PC-9 (cell line): ENCODE results near the gene KDM4E. TPM values are rescaled to one million over a fixed set of nuclear protein-coding genes. Genes with fewer than 3 reads are reported as not detected.

Experiments used
- BruUV-seq: library from RNA; stranded (reverse); fragments of 400-500 nt; replicated peaks from 2 replicates; lab custom pipeline; 2021; lab: Mats Ljungman, UMichigan
- CTCF ChIA-PET: fragments of 300-600 bp; sonication (Branson Sonifier 250); formaldehyde crosslinking; loops from one replicate; lab custom pipeline; 2022; ENCODE audit warnings: antibody characterized with exemption; lab: Charles Lee
- POLR2A ChIA-PET: fragments of 300-600 bp; sonication (Branson Sonifier 250); formaldehyde crosslinking; loops from one replicate; lab custom pipeline; 2022; ENCODE audit warnings: antibody characterized with exemption; ENCODE audit not compliant: unreplicated experiment; lab: Charles Lee
- DNase-seq, 2 experiments: peaks; one replicate each; pipeline versions ENCODE4 v3.0.0 to v3.0.0-alpha.2; 2015 to 2022; ENCODE audit warnings: mixed read lengths in 1 of 2
- H2AFZ ChIP-seq: fragments of 200-600 bp; sonication (generic); 2 replicates; pipeline ENCODE4 v1.8.1; 2017; ENCODE audit warnings: antibody characterized with exemption
- H3F3A ChIP-seq: fragments of 200-600 bp; sonication (generic); 2 replicates; pipeline ENCODE4 v1.8.1; 2017; ENCODE audit warnings: antibody characterized with exemption, mild to moderate bottlenecking, low read depth; ENCODE audit not compliant: insufficient read depth
- H3K27ac ChIP-seq: fragments of 200-600 bp; sonication (generic); 2 replicates; pipeline ENCODE4 v1.6.1; 2016; ENCODE audit warnings: mixed run types
- H3K27me3 ChIP-seq: fragments of 200-600 bp; sonication (generic); 2 replicates; pipeline ENCODE4 v1.6.1; 2016; ENCODE audit warnings: low read depth, mixed run types; ENCODE audit not compliant: insufficient read depth
- H3K36me3 ChIP-seq: fragments of 200-600 bp; sonication (generic); 2 replicates; pipeline ENCODE4 v1.6.1; 2016; ENCODE audit warnings: low read depth, mixed run types
- H3K4me1 ChIP-seq: fragments of 200-600 bp; sonication (generic); replicated peaks from 2 replicates; pipeline ENCODE4 v1.6.1; 2016; ENCODE audit warnings: mixed run types; ENCODE audit not compliant: insufficient read depth
- H3K4me2 ChIP-seq: fragments of 200-600 bp; sonication (generic); 2 replicates; pipeline ENCODE4 v1.6.1; 2017; ENCODE audit warnings: mixed run types
- H3K4me3 ChIP-seq: fragments of 200-600 bp; sonication (generic); 2 replicates; pipeline ENCODE4 v1.6.1; 2016; ENCODE audit warnings: mixed run types
- H3K79me2 ChIP-seq: fragments of 200-600 bp; sonication (generic); 2 replicates; pipeline ENCODE4 v1.6.1; 2017; ENCODE audit warnings: low read depth, mixed run types
- H3K9me2 ChIP-seq: fragments of 200-600 bp; sonication (generic); 2 replicates; pipeline ENCODE4 v1.8.1; 2017; ENCODE audit warnings: mild to moderate bottlenecking; ENCODE audit not compliant: insufficient read depth
- H3K9me3 ChIP-seq: fragments of 200-600 bp; sonication (generic); 2 replicates; pipeline ENCODE4 v1.8.1; 2016; ENCODE audit warnings: low read depth; ENCODE audit not compliant: insufficient read depth
- H4K20me1 ChIP-seq: fragments of 200-600 bp; sonication (generic); 2 replicates; pipeline ENCODE4 v1.8.1; 2017; ENCODE audit not compliant: insufficient read depth
- EZH2 ChIP-seq: fragments of 200-600 bp; sonication (generic); IDR thresholded peaks from 2 replicates; pipeline ENCODE4 v1.8.0; 2017; ENCODE audit warnings: antibody characterized with exemption, low read depth
- intact Hi-C: fragments of 100-400 bp; cut with micrococcal nuclease; formaldehyde crosslinking; loops from one replicate; pipeline ENCODE4 v1.10.0; 2022; ENCODE audit not compliant: unreplicated experiment
- total RNA-seq: library from RNA; stranded (reverse); gene quantifications from 2 replicates; pipeline ENCODE4 v1.2.3, GENCODE V29; 2021
- TF ChIP-seq, protein P1 (sequence below): fragments of 200-600 bp; sonication (generic); conservative IDR thresholded peaks from 2 replicates; pipeline ENCODE4 v1.6.1; 2017; ENCODE audit warnings: mixed run types, antibody characterized with exemption, mild to moderate bottlenecking, moderate library complexity

The KDM4E gene
- total RNA-seq, 1 experiment from 2014 or later: not detected

DNA sequence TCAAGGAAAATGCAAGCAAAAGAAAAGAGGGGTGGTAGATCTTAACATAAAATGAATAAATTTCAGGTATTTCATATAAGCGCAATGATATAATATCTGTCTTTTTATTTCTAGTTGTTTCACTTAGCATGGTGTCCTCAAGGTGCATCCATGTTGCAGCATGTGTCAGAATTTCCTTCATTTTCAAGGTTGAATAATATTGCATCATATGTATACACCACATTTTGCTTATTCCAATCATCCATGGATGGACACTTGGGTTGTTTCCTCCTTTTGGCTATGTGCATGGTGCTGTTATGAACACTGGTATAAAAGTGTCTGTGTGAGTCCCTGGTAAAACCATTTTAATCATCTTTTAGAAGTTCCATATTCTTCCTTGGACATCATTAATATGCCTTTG, 17.2 kb downstream of the KDM4E start:
- Histone ChIP-seq H3K4me3 (no peak overlapping the region), H3K79me2 (no peaks in the 10 kb centered on the region), H3K9me2 (no peaks in the 10 kb centered on the region), H3K27me3 (peaks cover 8% of the 10 kb centered on the region; the same call in 1 of the 2 replicates), H2AFZ (no peak overlapping the region), H3K36me3 (no peaks in the 10 kb centered on the region), H3F3A (no peaks in the 10 kb centered on the region), H4K20me1 (no peaks in the 10 kb centered on the region), H3K4me2 (no peak overlapping the region), H3K4me1 (no peaks in the 10 kb centered on the region), H3K27ac (no peak overlapping the region), H3K9me3 (no peaks in the 10 kb centered on the region)
- DNase-seq: no peak
- POLR2A ChIA-PET: no interaction called here
- CTCF ChIA-PET: no interaction called here
- BruUV-seq: no TSS peak
- intact Hi-C loops: no loop called here
- TF ChIP-seq, protein P1, sequence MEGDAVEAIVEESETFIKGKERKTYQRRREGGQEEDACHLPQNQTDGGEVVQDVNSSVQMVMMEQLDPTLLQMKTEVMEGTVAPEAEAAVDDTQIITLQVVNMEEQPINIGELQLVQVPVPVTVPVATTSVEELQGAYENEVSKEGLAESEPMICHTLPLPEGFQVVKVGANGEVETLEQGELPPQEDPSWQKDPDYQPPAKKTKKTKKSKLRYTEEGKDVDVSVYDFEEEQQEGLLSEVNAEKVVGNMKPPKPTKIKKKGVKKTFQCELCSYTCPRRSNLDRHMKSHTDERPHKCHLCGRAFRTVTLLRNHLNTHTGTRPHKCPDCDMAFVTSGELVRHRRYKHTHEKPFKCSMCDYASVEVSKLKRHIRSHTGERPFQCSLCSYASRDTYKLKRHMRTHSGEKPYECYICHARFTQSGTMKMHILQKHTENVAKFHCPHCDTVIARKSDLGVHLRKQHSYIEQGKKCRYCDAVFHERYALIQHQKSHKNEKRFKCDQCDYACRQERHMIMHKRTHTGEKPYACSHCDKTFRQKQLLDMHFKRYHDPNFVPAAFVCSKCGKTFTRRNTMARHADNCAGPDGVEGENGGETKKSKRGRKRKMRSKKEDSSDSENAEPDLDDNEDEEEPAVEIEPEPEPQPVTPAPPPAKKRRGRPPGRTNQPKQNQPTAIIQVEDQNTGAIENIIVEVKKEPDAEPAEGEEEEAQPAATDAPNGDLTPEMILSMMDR: no peak
- TF ChIP-seq EZH2: no peak

DNA sequence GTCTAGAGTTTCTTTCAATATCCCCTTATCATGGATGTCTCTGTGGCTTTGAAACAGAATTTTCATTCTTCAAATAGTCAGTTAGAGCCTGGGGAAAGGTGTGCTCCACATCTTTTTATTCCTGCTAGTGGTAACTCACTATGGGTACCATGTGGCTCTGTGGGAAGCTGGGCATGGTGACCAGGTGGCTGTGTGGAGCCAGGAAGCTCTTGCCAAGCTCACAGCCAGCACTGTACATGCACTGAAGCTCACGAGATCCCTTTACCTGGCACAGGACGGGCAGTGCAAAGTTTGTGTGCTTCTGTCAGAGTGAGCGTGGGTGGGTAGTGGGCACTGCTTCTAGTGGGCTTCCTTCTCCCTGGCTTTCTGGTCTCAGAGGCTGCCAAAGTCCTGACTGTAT, 17.8 kb downstream of the KDM4E start:
- Histone ChIP-seq H3K4me2 (no peak overlapping the region), H3K9me3 (no peaks in the 10 kb centered on the region), H3K27ac (no peak overlapping the region), H3K79me2 (no peaks in the 10 kb centered on the region), H2AFZ (no peak overlapping the region), H3K36me3 (no peaks in the 10 kb centered on the region), H3K4me1 (no peaks in the 10 kb centered on the region), H3F3A (no peaks in the 10 kb centered on the region), H4K20me1 (no peaks in the 10 kb centered on the region), H3K27me3 (peaks cover 8% of the 10 kb centered on the region; the same call in 1 of the 2 replicates), H3K9me2 (no peaks in the 10 kb centered on the region), H3K4me3 (no peak overlapping the region)
- ChIA-PET CTCF (no interaction called here), POLR2A (no interaction called here)
- TF ChIP-seq, protein P1: no peak
- TF ChIP-seq EZH2: no peak
- intact Hi-C loops: no loop called here
- BruUV-seq: no TSS peak
- no peak for DNase-seq

DNA sequence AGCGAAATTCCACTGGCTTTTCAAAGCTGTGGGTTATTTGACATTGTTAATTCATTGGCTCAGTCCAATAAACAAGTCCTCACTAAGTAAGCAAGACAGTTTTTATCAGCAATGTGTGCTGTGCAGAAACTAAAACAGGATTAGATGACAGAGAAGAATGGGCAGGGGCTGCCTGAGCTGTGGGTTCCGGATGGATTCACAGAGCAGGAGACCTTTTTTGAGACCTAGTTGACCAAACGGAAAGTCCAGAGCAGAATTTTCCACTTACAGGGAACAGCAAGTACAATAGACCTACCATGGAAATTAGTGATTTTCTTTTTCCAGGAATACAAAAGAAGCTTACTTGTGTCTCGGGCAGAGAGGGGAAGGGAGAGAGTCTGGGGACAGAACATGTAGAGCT, 19.0 kb downstream of the KDM4E start:
- H3K4me1 ChIP-seq: no peaks in the 10 kb centered on the region
- H3K9me2 ChIP-seq: no peaks in the 10 kb centered on the region
- no peaks in the 10 kb centered on the region for H3F3A ChIP-seq
- intact Hi-C loops: no loop called here
- H3K36me3 ChIP-seq: no peaks in the 10 kb centered on the region
- H4K20me1 ChIP-seq: no peaks in the 10 kb centered on the region
- no peak overlapping the region for H3K4me3 ChIP-seq
- no peak for DNase-seq
- H2AFZ ChIP-seq: no peak overlapping the region
- BruUV-seq: no TSS peak
- no peaks in the 10 kb centered on the region for H3K9me3 ChIP-seq
- TF ChIP-seq EZH2: no peak
- TF ChIP-seq, protein P1: no peak
- ChIA-PET CTCF (no interaction called here), POLR2A (no interaction called here)
- no peak overlapping the region for H3K4me2 ChIP-seq
- no peaks in the 10 kb centered on the region for H3K79me2 ChIP-seq
- H3K27me3 ChIP-seq: peaks cover 8% of the 10 kb centered on the region; the same call in 1 of the 2 replicates
- no peak overlapping the region for H3K27ac ChIP-seq
